ENCODE results near the gene C4BPA.

GRCh38 chr1:207155028-207155427 lies 51.0 kb downstream of the C4BPA start:
- TF ChIP-seq CTCF (conservative IDR thresholded peaks at IDR 0.05; ENCODE audit: low read length) (no peak), EZH2phosphoT487 (IDR thresholded peaks at IDR 0.05; ENCODE audit: borderline replicate concordance) (no peak)
